22Rv1 (cell line): ENCODE results near the gene OR1N2.
"Not testable (repeated sequence)": the region's sequence is repeated elsewhere in the genome, so short reads cannot be mapped to it uniquely, and the experiment has no call there.

Experiments
- H3K27ac ChIP-seq: fragments of 450-650 bp; 2 replicates; pipeline ENCODE4 v1.5.1; 2017
- ZFX ChIP-seq: fragments of 450-650 bp; IDR thresholded peaks from 2 replicates; pipeline ENCODE4 v1.6.1; 2017; ENCODE audit warnings: antibody characterized with exemption, borderline replicate concordance
- TF ChIP-seq, protein P1 (sequence below): fragments of 450-650 bp; IDR thresholded peaks from 2 replicates; pipeline ENCODE4 v1.5.1; 2017; ENCODE audit warnings: mild to moderate bottlenecking

Gene OR1N2

DNA sequence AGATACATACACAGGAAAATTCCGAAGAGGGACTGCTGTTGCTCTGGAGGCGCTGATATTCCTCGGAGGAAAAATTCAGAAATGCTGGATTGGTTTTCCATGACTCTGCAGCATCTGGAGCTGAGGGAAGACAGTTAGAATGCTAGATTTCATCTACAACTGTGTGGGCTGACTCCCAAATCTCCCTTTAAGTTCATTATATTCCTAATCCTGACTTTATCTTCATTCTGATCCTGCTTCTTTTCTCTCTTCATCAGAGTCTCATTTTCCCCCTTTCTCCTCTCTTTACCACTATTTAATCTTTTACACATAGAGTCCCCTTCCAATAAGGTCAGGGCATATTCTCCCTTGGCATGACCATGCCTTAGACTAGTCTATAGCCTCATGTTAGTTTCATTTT lies 25.7 kb upstream of the OR1N2 start, which contains the start of gene OR1N1:
TSS of gene OR1N1 (minus strand) at position 101 of the 400 bp plus-strand sequence. CDS start at position 101, 0 bp downstream.
- H3K27ac ChIP-seq: no peak within 1 kb of the TSS
- no peak for TF ChIP-seq ZFX
- TF ChIP-seq, protein P1, sequence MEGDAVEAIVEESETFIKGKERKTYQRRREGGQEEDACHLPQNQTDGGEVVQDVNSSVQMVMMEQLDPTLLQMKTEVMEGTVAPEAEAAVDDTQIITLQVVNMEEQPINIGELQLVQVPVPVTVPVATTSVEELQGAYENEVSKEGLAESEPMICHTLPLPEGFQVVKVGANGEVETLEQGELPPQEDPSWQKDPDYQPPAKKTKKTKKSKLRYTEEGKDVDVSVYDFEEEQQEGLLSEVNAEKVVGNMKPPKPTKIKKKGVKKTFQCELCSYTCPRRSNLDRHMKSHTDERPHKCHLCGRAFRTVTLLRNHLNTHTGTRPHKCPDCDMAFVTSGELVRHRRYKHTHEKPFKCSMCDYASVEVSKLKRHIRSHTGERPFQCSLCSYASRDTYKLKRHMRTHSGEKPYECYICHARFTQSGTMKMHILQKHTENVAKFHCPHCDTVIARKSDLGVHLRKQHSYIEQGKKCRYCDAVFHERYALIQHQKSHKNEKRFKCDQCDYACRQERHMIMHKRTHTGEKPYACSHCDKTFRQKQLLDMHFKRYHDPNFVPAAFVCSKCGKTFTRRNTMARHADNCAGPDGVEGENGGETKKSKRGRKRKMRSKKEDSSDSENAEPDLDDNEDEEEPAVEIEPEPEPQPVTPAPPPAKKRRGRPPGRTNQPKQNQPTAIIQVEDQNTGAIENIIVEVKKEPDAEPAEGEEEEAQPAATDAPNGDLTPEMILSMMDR: no peak

GRCh38 chr9:122531157-122531556 lies 21.8 kb upstream of the OR1N2 start:
- H3K27ac ChIP-seq: not testable (repeated sequence)

- TF ChIP-seq, protein P1: no peak
- TF ChIP-seq ZFX: no peak
Observed at GRCh38 chr9:122536134-122536533, 16.8 kb upstream of the OR1N2 start.

DNA sequence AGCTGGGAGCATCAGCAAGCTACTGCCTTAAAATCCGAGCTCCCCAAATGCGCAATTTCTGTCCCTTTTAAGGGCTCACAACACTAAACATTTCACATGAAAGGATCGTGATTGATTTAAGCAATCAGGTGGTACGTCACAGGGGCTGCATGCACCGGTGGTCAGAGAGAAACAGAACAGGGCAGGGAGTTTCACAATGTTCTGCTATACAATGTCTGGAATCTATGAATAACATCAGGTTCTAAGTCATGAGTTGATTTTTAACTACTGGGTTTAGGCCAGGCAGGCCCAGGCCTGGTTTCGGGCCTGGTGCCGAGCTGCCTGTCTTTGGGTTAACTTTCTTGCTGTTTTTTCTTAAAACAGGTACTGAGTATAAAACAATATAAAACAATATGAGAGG lies 15.8 kb upstream of the OR1N2 start:
- H3K27ac ChIP-seq: not testable (repeated sequence)

More at GRCh38 chr9:122536134-122536533, 16.8 kb upstream of the OR1N2 start:
- no peak overlapping the region for H3K27ac ChIP-seq

- TF ChIP-seq ZFX: no peak
- TF ChIP-seq, protein P1: no peak
- no peak overlapping the region for H3K27ac ChIP-seq
Observed at GRCh38 chr9:122538757-122539156, 14.2 kb upstream of the OR1N2 start.

DNA sequence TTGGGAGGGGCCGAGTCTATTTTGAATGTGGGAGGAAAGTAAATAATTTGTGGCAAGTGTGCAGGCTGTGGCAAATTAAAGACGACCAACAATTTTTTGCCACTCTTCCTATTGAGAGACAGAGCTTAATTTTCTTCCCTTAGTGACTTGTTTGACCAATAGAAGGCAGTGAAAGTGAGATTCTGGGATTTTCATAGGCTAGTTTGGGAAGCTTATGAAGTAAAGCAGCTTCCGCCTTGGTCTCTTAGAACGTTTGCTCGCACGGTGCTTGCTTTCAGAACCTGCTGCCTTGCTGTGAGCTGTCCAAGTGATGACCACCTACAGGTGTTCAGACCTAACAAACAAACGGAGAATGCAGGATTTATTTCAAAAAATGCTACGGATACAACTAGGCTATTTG lies 6.7 kb upstream of the OR1N2 start:
- TF ChIP-seq, protein P1: no peak
- TF ChIP-seq ZFX: no peak
- H3K27ac ChIP-seq: no peak overlapping the region

DNA sequence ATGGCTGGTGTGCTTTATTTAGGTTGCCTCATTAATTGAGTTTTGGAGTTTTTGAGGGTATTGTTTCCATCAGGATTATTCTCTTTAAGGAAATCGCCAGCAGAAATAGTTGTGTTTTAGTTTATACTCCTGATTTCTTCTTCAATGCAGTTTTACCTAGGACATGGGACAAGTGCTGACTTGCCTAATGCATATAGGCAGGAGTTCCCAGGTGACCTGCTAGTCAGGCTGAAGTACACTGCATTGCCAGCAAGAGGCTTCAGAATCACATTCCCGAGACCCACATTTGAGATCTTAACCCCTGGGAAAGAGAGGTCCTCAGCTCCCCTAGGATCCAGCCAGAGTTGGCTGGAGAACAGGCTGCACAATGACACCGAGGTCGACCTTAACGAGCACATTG lies 1.5 kb upstream of the OR1N2 start:
- no peak overlapping the region for H3K27ac ChIP-seq
- TF ChIP-seq, protein P1: no peak
- no peak for TF ChIP-seq ZFX

- no peak overlapping the region for H3K27ac ChIP-seq
- TF ChIP-seq, protein P1: no peak
- no peak for TF ChIP-seq ZFX
Observed at GRCh38 chr9:122561446-122561845, 8.5 kb downstream of the OR1N2 start.
